ENCODE results near the gene FGF21.
"Not testable (repeated sequence)": the region's sequence is repeated elsewhere in the genome, so short reads cannot be mapped to it uniquely, and the experiment has no call there.

Gene FGF21

DNA sequence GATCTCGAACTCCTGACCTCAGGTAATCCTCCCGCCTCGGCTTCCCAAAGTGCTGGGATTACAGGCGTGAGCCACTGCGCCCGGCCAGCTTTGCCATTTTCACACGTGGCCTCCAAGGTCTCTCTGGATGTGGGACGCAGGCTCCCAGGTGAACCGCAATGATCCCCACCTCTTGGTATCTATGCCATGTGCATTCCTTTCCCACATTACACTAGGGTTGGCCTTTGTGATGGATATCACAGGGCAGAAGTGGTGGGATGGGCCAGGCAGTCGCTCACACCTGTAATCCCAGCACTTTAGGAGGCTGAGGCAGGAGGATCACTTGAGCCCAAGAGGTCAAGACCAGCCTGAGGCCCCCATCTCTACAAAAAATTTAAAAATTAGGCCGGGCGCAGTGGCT, 22.4 kb downstream of the FGF21 start:
- no peak for TF ChIP-seq MYC (IDR thresholded peaks at IDR 0.05; ENCODE audit: low read depth, low read length)
- TF ChIP-seq, protein P1, sequence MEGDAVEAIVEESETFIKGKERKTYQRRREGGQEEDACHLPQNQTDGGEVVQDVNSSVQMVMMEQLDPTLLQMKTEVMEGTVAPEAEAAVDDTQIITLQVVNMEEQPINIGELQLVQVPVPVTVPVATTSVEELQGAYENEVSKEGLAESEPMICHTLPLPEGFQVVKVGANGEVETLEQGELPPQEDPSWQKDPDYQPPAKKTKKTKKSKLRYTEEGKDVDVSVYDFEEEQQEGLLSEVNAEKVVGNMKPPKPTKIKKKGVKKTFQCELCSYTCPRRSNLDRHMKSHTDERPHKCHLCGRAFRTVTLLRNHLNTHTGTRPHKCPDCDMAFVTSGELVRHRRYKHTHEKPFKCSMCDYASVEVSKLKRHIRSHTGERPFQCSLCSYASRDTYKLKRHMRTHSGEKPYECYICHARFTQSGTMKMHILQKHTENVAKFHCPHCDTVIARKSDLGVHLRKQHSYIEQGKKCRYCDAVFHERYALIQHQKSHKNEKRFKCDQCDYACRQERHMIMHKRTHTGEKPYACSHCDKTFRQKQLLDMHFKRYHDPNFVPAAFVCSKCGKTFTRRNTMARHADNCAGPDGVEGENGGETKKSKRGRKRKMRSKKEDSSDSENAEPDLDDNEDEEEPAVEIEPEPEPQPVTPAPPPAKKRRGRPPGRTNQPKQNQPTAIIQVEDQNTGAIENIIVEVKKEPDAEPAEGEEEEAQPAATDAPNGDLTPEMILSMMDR (IDR thresholded peaks at IDR 0.05; ENCODE audit: low read depth, low read length), result no peak
- TF ChIP-seq, protein P2, sequence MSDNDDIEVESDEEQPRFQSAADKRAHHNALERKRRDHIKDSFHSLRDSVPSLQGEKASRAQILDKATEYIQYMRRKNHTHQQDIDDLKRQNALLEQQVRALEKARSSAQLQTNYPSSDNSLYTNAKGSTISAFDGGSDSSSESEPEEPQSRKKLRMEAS (IDR thresholded peaks at IDR 0.05; ENCODE audit: low read depth, low read length), result no peak
- no peak for TF ChIP-seq POLR2A (IDR thresholded peaks at IDR 0.05; ENCODE audit: extremely low read depth, insufficient read length)
- DNase-seq (ENCODE audit: low read depth), result no peak
- H3K4me3 ChIP-seq (ENCODE audit: low read depth, low read length), result no peak overlapping the region

DNA sequence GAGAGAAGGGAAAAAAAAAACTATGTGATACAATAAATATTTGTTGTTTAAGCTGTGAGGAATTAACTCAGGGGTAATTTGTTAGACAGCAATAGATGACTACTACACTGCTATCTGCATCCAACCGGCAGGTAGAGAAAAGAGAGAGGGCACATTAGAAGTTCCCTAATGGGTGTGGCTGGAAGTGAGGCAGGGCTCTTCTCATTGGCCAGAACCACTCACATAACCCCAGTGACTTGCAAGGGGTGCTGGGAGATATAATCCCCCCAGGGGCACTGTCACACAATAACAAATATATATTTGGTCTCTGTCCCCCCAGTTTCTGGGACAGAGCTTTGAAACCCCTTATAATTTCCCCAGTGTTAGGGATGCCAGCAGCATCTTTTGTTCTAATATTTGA, 24.3 kb downstream of the FGF21 start:
- H3K4me3 ChIP-seq (ENCODE audit: low read depth, low read length), result no peak overlapping the region
- no peak for DNase-seq (ENCODE audit: low read depth)
- TF ChIP-seq MYC (IDR thresholded peaks at IDR 0.05; ENCODE audit: low read depth, low read length) (no peak), POLR2A (IDR thresholded peaks at IDR 0.05; ENCODE audit: extremely low read depth, insufficient read length) (no peak)
- TF ChIP-seq, protein P2 (IDR thresholded peaks at IDR 0.05; ENCODE audit: low read depth, low read length), result no peak
- TF ChIP-seq, protein P1 (IDR thresholded peaks at IDR 0.05; ENCODE audit: low read depth, low read length), result no peak

DNA sequence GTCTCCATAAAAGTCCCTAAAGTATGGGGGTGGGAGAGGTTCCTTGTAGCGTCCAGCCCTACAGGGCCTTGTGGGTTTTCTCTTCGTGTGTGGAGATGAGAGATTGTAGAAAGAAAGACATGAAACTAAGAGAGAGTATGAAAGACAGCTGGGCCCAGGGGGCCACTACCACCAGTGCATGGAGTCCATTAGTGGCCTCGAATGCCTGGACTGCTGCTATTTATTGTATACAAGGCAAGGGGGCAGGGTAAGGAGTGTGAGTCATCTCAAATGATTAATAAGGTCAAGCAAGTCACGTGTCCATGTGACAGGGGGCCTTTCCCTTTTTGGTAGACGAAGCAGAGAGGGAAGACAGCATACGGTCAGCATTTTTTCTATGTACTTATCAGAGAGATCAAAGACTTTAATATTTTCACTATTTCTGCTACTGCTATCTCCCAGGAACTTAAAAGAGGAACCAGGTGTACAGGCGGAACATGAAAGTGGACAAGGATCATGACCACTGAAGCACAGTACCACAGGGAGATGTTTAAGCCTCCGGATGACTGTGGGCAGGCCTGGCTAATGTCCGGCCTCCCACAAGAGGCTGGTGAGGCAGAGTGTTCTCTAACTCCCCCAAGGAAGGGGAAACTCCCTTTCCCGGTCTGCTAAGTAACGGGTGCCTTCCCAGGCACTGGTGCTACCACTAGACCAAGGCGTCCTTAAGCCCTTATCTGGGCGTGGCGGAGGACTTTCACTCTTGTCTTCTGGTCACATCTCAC, 25.5 kb downstream of the FGF21 start:
- peak; percentile 59 for DNase-seq (ENCODE audit: low read depth)
- no peak for TF ChIP-seq POLR2A (IDR thresholded peaks at IDR 0.05; ENCODE audit: extremely low read depth, insufficient read length)
- TF ChIP-seq, protein P2 (IDR thresholded peaks at IDR 0.05; ENCODE audit: low read depth, low read length), result peak; percentile 69
- TF ChIP-seq MYC (IDR thresholded peaks at IDR 0.05; ENCODE audit: low read depth, low read length), result no peak
- TF ChIP-seq, protein P1 (IDR thresholded peaks at IDR 0.05; ENCODE audit: low read depth, low read length), result no peak
- no peak overlapping the region for H3K4me3 ChIP-seq (ENCODE audit: low read depth, low read length)

DNA sequence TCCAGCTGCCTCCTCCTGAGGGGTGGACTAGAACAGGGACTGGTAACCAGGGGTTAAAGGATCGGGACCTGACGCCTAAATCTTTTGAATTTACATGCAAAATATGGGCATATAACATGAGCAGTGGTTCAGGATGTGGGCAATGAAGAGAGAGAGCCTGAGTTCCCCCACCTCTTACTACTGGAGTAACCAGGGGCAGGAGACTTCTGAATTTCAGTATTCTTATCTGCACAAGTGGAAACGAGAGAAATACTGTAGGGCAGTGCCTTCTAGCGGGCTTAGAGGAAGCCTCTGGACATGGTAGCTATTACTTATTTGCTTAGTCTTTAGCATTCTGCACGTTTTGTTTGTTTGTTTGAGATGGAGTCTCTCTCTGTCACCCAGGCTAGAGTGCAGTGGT, 29.2 kb downstream of the FGF21 start:
- no peak overlapping the region for H3K4me3 ChIP-seq (ENCODE audit: low read depth, low read length)
- DNase-seq (ENCODE audit: low read depth), result no peak
- TF ChIP-seq, protein P2 (IDR thresholded peaks at IDR 0.05; ENCODE audit: low read depth, low read length), result no peak
- TF ChIP-seq MYC (IDR thresholded peaks at IDR 0.05; ENCODE audit: low read depth, low read length) (no peak), POLR2A (IDR thresholded peaks at IDR 0.05; ENCODE audit: extremely low read depth, insufficient read length) (no peak)
- TF ChIP-seq, protein P1 (IDR thresholded peaks at IDR 0.05; ENCODE audit: low read depth, low read length), result no peak

DNA sequence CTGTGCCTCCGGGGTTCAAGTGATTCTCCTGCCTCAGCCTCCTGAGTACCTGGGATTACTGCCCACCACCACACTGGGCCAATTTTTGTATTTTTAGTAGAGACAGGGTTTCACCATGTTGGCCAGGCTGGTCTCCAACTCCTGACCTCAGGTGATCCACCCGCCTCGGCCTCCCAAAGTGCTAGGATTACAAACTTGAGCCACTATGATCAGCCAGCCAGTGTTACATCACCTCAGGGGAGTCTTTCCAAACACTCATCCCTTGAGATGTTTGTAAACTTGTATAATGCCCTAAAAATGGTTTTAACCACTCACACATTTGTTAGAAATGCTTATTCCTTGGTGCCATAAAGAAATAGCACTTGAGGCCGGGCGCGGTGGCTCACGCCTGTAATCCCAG, 31.1 kb downstream of the FGF21 start:
- H3K4me3 ChIP-seq (ENCODE audit: low read depth, low read length); DNase-seq (ENCODE audit: low read depth): not testable (repeated sequence)

DNA sequence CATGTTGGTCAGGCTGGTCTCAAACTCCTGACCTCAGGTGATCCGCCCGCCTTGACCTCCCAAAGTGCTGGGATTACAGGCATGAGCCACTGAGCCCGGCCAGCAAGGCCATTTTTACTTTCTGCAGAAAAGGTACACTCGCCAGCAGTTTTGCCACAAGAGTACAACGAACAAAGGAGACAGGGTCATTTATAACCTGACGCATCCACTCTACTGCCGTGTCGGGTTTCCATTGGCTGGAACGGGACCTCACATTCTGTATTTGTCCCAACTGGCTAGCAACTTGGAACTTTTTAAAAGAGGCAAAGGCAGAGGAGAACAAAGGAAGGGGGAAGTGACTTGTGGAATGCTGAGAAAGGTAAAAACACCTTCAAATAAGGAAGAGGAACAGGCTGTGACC, 32.0 kb downstream of the FGF21 start:
- not testable (repeated sequence) for H3K4me3 ChIP-seq (ENCODE audit: low read depth, low read length); DNase-seq (ENCODE audit: low read depth)

DNA sequence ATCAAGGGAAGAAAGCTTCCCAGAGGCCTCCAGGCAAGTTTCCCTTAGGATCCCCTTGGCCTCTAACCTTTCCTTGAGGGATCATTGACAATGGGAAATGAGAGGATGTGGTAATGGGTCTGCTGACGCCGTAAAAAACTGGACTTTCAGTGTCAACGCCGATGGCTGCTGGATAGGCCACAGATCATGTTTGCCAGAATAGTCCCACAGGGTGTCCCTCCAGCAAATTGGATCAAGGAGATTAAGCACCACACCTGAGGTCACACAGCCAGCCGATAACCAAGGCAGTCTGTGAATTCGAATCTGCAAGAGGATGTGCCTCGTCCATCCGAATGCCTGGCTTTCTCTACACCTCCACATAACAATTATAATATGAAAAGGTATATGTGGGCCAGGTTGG, 37.9 kb downstream of the FGF21 start:
- TF ChIP-seq, protein P2 (IDR thresholded peaks at IDR 0.05; ENCODE audit: low read depth, low read length), result no peak
- TF ChIP-seq, protein P1 (IDR thresholded peaks at IDR 0.05; ENCODE audit: low read depth, low read length), result no peak
- TF ChIP-seq MYC (IDR thresholded peaks at IDR 0.05; ENCODE audit: low read depth, low read length) (no peak), POLR2A (IDR thresholded peaks at IDR 0.05; ENCODE audit: extremely low read depth, insufficient read length) (no peak)
- H3K4me3 ChIP-seq (ENCODE audit: low read depth, low read length), result no peak overlapping the region
- no peak for DNase-seq (ENCODE audit: low read depth)
